GM18520 (cell line): ENCODE measurements around the gene DUSP7.
A peak's percentile ranks its signal among the peaks of the same experiment; 100 is the strongest.

Experiments
- ATAC-seq: cut with Tn5 transposase; IDR thresholded peaks from one replicate; pipeline ENCODE4 v1.9.1; 2021; ENCODE audit not compliant: unreplicated experiment

DUSP7 gene, protein sequence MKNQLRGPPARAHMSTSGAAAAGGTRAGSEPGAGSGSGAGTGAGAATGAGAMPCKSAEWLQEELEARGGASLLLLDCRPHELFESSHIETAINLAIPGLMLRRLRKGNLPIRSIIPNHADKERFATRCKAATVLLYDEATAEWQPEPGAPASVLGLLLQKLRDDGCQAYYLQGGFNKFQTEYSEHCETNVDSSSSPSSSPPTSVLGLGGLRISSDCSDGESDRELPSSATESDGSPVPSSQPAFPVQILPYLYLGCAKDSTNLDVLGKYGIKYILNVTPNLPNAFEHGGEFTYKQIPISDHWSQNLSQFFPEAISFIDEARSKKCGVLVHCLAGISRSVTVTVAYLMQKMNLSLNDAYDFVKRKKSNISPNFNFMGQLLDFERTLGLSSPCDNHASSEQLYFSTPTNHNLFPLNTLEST

DNA sequence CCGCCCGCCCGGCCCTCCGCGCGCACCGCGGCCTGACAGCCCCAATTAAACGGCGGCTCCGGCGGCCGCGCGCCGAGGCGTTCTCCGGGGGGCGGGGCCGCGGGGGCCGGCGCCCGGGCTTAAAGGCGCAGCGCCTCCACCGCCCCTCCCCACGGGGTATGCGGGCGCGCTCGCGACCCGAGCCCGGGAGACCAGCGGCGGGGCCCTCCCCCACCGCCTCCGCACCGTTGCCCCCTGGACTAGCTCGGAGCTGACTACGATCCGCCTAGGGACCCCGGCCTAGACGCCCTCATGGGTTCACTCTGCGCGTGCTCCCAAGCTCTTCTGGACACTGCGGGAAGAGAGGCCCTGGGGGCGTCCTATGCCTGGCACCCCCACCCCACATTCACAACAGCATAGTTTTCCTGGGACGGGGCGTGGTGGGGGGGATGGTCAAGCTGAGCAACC lies at the start of gene DUSP7:
Gene DUSP7, minus strand, starts transcription at position 51 of the 447 bp plus-strand sequence. CDS start 205 bp downstream, outside the sequence.
- peak; percentile 24 for ATAC-seq

DNA sequence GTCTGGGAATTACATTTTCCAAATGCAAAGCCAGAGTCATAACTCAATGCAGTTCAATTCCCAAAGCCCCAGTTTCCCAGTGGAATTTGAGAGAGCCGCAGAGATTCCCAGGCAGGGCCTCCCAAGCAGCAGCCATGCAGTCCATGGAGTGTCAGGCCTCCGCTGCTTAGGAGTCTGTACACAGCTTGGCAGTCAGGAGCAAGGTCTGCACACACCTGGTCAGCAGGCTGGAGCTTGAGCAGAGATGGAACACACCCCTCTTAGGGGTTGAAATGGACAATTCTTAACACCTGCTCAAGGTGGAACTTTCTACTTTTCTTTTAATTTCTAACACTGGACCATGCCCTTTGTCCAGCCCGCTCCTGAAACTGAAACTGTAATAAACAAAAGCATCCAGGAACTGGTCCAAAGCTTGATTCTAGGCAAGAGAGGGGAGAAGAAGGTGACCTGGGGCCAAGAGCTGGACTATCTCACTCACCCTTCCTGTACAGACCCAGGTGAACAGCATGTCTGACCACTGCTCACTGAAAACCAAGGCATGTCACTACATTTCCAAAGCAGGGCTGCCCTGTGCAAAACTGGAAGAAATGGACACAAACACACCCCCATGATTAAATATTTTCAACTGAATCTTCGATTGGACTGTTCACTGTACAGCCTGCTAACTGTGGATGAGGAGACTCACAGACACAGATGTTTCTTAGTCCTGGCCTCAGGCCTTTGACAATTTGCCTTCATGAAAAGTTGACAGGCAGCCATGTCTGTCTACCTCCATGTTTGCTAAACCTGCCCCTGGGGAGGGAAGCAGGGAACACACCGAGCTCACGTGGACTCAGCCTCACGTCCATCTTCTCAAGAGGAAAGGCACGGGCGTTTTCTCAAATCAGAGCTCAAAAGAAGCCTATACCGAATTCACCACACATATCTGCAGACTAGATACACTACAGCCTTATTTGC lies 48.6 kb upstream of the DUSP7 start:
- no peak for ATAC-seq

DNA sequence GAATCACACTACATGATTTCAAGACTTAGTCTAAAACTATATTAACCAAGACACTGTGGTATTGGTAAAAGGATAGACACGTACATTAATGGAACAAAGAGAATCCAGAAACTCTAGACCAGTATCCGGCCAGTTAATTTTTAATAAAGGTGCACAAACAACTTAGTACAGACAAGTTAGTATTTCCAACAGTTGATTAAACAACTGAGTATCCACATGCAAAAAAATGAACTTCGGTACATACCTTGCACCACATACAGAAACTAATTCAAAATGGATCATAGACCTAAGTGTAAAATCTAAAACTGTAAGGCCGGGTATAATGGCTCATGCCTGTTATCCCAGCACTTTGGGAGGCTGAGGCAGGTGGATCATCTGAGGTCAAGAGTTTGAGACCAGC lies 46.6 kb upstream of the DUSP7 start:
- ATAC-seq, result no peak

DNA sequence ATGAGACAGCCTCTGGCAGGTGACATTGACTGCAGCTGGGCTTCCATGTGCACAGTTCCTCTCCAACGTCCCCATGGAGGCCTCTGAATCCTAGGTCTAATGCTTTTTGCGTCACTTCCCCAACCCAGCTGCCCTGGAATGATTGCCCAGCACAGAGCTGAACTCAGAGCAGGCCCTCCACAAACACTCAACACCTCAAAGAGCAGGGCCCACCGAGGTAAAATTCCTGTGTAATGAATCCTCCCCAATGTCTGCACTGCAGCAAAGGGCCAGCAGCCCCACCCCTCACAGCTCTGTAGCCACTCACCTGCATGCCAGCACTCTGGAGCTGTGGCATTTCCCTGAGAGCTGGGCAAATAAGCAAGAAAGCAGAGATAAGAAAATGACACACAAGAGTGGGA lies 42.6 kb upstream of the DUSP7 start:
- ATAC-seq, result no peak

DNA sequence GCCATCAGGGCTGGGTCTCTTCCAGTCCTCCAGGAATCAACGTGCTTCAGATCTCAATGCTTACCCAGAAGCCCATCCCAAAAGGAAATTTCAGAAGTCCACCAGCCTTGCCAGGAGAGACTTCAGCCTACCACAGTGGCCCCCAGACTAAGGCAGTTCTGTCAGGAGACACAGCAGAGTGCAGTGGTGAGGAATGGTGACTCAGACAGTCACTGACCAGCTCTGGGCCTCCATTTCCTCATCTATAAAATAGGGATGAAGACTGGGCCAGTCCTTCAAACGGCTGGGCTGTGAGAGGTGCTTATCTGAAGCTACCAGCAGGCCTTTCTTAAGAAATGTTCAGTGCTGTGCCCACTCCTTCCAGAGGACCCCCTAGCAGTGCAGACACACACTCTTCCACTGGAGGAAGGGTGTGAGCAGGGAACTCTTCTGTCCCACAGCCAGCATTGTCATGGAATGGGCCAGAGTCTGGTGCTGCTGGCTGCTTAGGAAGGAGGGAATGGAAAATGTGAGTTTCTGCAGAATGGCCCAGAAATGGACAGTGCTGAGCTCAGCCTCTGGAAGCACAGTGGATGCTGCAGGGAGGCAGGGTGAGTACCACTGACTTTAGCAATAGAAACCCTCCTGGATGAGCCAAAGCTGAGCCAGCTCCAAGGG lies 41.6 kb upstream of the DUSP7 start:
- ATAC-seq, result no peak

DNA sequence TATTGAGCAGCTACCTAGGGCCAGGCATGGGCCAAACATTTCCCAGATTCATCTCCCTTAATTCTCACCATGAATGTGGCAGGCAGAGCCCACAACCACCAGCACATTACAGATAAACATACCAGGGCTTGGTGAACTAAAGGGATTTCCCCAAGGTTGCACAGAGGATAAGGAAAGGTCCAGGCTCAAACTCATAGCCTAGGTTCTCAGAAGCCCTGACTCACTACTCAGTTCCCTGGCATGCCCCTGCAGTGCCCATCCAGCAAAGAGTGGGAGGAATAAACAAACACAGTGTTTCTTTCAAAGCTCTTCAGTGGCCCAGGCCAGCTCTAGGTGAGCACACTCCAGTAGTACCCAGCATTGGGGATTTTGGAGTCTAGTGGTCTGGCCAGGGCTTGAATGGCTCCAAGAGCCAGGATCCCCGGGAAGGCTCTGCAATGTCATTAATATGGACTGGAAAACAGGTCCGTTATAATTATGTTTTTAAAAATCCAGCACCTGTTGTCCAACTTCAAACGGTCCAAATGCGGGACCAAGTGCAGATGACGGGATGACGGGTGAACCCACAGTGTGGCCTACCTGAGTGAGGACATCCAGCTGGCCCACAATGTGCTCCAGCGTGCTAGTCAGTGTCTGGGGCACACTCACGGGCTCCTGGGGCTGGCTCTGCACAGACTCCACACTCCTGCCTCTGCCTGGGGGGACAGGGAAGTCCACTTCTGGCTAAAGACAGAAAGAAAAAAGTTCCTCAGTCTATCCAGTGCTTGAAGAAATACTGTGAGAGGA lies 39.8 kb upstream of the DUSP7 start:
- ATAC-seq, result no peak

DNA sequence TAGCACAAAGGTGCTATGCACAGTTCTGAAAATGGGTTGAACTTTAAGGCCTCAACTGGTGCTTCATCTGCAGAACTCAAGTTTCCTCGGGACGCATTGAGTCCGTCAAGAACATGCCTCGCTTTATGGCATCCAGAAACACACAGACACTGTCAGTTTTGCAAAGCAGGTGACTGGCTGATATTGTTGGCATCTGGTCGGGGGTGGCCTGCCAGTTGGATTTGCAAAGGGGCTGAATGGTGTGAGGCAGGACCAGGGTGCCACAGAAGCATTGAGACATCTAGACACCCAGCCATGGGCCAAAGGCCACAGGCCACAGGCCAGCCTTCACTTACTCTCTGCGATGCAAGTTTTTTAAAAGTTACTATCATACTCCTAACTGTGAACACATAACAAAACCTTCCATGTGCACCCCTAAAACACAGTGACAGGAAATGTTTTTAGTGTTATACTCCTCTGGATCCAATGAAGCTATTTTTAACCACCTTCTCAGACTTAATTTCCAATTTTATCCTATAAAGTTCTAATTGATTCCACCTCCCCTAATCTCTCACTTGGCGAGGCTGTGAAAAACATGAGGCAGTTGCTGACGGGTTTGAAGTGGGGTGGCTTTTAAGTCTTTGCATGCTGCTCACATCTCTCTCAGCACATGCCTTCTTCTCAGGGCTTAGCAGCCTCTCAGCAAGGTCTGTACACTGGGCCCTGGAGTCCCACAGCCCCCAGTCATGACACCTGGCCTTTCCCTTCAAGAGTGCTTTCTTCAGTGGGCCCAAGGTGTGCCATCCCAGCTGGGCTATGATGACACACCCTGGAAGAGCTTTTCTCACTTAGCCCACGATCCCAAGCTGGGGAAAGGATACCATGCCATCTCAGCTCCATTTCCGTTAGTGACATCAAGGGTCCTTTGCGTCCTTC lies 38.5 kb upstream of the DUSP7 start:
- ATAC-seq, result no peak

DNA sequence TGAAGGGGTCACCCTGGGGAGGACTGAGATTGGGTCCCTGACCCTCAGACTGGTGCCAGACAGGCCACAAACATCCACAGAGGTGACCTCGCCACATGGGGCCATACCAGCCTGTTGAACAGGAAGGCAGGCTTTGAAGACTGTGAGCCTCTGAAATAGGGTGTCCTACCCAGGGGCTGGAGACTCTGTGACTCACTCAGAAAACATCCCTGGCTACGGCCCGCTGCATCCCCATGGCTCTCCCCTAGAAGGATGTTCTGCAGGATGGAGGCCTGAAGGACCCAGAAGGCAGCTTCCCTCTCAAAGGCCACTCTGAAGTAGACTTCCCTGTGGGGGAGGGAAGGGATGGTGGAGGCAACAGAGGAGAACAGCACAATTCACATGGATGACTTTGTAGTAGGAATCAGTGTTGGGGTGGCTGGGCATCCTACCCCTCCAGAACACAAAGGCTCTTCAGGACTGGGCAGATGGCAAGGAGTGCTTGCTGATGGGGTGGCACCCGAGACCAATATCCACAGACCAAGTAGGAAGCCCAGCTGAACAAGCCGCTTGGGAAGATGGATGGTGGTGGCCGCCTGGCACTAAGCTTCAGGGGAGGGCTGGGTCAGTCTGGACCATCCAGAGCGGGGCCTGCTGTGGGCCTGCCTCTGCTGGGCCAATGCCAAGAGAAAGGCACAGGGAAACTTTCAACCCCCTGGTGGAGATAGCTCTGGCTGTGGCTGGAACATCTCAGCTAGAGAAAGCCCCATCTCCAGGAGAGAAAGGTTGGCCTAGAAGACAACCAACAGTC lies 37.6 kb upstream of the DUSP7 start:
- ATAC-seq, result no peak

DNA sequence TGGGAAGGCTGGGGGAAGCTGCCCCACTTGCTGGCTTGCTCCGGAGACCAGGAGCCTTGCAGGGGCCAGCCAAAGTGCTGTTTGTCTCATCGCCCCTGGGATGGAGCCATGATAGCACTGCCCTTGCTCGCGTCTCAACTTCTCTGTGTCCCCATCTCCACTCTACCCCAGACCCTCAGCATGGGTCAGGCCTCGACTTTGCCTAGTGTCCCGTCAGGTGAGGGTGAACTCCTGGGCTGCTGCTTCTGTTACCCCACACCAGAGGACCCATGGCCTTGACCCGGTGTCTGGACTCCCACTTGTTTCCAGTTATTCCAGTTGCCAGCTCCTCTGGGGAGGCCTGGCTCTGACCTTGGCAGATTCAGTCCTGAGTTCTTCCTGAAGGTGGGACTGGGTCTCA lies 36.5 kb upstream of the DUSP7 start:
- ATAC-seq, result no peak

DNA sequence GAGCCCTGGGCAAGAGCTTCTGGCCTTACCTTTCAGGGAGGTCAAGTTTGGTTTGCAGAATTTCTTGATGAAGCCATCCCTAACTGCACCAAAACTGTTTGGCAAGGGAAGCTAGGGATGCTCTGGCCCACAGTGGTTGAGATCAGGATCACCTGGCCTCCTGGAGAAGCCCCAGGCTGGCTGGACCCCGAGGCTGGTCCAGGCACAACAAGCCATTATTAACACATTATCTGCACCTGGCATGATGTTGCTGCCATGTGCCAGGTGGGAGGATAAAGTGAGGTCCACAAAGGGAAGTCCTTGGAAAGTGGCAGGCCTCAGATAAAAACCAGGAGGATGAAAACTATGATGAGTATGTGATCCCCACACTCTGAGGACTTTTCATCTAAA lies 35.9 kb upstream of the DUSP7 start:
- ATAC-seq, result no peak

DNA sequence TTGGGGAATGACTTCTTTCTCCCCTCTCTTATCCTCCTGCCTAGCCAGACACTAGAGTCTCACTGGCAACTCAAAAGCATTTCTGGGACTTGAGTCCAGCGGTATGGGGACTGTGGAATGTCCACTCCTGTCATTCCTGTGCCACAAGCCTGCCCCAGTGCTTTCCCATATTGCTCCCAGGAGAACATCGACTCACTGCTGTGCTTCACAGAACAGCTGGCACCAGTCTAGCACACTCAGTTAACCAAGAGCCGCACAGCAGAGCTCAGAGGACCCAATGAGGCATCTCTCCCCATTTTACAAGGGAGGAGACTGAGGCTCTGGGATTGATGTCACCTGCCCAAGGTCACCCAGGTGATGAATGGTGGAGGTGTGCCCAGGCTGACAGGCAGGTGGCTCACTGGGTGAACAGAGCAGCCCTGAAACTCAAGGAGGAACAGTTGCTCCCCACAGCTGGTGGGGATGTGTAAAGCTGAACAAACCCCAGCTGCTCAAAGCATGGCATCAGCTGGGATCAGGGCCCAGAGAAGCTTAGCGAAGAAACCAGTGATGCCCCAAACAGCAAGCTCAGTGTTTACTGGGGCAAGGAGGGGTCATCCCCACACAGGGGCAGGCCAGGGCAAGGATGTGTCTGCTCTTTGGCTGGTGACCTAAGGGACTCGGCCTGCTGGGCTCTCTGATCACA lies 35.4 kb upstream of the DUSP7 start:
- no peak for ATAC-seq

DNA sequence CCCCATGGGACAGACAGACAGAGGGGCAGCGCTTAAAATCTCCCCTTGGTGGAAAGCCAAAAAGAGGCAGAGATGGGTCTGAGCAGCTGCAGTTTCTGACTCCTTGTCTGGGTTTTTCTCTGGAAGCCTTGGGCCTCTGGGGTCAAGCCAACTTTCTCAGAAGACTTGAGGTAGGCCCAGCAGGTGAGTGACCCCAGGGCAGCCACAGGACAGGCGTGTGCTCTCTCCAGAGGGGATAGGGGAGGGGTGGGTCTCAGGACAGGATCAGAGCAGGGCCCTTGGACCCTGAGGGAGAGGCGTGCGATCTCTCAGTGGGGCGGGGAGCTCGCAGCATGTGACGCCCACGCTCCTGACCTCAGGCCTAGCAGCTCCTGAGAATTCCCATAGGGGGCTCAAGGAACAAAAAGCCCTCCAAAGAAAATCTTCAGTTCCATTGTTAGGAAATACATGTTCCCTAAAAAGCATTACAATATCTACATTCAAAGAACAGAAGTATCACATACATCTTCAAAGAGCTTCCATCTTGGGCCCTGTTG lies 34.6 kb upstream of the DUSP7 start:
- ATAC-seq, result no peak

DNA sequence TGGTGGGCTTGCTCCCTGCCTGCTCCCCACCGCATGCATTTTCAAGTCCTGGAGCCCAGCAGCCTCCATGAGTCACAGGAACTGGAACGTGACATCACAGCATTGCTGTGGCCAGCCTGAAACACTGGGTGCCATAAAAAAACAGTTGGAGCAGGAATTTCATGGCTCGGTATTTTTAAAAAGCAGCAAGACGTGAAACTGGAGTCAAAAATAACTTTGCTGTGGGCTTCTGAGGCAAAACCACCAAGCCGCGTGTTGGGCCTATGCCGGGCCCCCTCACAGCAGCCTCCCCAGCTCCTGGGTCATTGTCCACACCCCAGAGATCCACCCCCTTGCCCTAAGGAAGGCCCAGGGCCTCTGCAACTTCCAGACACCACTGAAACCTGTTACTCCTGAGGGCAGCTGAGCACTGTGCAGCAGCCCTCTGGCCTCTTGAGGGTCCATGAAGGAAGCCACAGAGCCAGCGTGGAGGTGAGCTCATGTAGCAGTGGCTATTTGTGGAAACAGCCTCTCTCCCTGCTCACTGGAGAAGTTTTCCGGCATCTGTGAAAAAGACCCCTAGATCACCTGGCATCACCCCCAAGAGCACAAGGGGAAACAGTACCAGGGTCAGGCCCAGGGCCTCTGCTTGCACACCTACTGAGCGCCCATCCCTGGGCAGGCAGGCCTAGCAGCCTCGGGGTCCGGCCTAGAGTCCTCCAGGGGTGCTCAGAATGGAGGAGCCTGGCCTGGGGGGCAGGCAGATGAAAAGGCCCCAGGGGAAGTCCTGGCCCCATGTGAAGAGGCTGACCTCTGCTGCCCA lies 34.0 kb upstream of the DUSP7 start:
- no peak for ATAC-seq

DNA sequence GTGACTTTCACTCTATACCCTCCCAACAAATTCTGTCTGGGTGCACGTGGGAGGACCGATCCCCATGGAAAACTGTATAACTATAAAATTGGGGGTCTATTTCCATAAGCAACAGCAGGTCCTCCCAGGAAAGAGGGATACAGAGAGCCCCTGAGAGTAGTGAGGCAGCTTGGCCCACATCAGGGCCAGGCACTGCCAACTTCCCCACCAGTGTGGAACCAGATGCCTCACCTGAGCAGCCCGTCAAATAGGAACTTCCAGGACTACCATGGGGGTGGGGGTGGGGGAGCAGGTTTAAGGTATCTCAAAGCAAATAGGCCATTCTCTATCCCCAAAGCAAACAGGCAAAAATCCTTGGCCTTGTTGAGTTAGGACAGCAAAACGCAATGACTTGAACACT lies 33.3 kb upstream of the DUSP7 start:
- ATAC-seq, result no peak

DNA sequence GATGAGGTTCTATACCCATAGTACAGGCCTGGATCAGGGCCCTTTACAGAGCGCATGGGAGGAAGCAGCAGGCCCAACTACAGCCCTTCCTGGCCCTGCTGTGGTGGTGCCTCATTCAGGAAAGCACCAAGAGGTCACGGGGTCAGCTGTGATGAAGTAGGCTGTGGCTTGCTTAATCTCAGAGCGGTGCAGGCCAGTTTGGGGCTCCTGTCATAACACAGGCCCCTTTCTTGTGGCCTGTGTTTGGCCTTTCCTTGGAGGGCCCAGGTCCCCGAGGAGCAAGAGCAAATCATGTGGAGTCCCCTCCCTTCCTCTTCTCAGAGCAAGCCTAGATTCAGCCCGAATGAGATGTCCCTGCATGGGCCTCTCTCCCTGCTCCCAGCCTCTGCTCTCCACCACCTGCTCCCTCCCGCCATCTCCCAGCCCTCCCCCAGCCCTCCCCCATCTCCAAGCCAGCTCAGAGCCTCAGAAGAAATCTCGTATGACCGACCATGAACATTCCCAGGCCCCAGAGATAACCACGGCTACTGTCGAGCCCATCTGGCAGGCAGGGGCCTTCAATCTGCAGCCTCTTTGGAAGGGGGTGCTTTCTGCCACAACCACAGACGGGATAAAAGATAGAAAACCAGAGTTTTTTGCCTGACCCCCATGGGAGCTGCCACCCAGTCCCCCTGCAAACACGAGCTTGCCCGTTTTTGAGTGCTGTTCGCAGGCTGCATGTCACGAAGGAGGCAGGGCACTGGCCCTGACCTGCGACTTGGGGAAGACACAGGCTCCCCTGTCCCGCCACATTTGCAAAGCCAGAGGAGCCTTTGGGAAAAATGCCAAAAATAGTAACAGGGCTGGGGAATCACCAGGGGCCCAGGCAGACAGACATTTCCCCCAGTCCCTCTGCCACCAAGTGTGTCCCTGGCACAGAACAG lies 32.3 kb upstream of the DUSP7 start:
- ATAC-seq, result no peak

DNA sequence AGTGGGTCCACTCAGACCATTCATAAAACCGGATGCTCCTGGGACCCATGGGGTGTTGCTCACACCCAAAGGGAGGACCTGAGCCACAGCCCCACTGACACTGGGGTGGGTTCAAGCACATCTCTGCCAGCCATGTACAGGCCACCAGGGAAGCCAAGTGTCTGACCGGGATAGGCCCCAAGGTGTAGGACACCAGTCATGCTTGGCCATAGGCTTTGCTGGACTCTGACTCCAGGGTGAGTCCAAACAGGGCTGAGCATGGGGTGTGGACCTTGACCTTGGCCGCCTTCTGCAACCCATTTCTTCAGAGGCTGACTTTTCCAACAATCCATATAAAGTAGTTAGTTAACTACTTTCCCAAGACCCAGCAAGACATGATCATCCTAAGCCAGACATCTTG lies 31.4 kb upstream of the DUSP7 start:
- ATAC-seq, result no peak
